Measurements from ENCODE around the gene TAS2R46.
A peak's percentile ranks its signal among the peaks of the same experiment; 100 is the strongest.
"Not testable (repeated sequence)": the region's sequence is repeated elsewhere in the genome, so short reads cannot be mapped to it uniquely, and the experiment has no call there.

Gene TAS2R46

DNA sequence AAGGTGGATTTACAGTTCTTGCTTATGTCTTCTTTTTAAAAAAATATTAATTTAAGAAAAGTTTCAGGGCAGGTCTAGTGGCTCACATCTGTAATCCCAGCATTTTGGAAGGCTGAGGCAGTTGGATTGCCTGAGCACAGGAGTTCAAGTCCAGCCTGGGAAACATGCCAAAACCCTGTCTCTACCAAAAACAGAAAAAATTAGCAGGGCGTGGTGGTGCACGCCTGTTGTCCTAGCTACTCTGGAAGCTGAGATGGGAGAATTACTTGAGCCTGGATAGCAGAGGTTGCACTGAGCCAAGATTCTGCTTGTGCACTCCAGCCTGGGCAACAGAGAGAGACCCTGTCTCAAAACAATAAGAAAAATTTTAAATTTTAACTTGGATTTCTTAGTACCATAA lies 5.4 kb upstream of the TAS2R46 start:
- no peaks in the 10 kb centered on the region for H3K27me3 Mint-ChIP-seq
- no peaks in the 10 kb centered on the region for H3K9me3 Mint-ChIP-seq
- H3K36me3 Mint-ChIP-seq = peaks cover 27% of the 10 kb centered on the region
- H3K4me1 Mint-ChIP-seq = peaks cover 33% of the 10 kb centered on the region
- no peak overlapping the region for H3K27ac Mint-ChIP-seq
- no peak overlapping the region for H3K4me3 Mint-ChIP-seq

DNA sequence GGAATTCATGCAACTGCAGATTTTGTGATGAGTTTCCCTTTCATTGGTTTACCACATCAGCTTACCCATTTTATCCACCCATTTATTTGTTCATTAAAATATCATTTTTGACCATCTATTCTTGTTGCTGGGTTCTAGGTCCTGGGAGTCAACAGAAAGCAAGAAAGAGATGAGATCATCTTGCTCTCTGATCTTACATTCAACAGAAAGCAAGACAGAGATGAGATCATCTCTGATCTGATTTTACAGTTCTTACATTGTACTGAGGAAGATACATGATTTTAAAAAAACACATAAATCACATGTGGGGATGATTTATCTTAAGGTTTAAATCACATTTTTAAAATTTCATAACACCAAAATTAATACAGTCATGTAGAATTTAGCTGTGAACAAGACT lies 2.3 kb downstream of the TAS2R46 start:
- Mint-ChIP-seq H3K36me3 (peaks cover 18% of the 10 kb centered on the region), H3K4me1 (peaks cover 39% of the 10 kb centered on the region), H3K4me3 (no peak overlapping the region), H3K9me3 (no peaks in the 10 kb centered on the region), H3K27me3 (no peaks in the 10 kb centered on the region), H3K27ac (no peak overlapping the region)

DNA sequence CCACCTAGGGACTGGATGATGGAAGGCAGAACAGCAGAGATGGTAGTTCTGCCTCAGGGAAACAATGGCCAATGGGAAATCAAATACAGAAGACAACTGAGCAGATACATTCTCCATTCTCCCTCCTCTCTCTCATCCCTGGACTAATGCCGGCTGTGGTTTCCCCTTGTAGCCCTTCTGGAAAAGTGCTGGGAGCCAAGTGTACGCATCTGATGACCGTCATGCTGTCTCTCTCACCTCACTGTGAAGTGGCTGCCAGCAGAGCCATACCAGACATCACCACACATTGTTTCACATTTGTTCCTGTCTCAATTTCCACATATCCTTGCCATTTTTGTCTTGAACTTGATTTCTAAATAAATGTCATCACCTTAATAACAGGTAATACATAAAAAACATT lies 3.1 kb downstream of the TAS2R46 start:
- Mint-ChIP-seq H3K4me1 (peaks cover 34% of the 10 kb centered on the region), H3K27me3 (no peaks in the 10 kb centered on the region), H3K4me3 (no peak overlapping the region), H3K9me3 (no peaks in the 10 kb centered on the region), H3K27ac (no peak overlapping the region), H3K36me3 (peaks cover 16% of the 10 kb centered on the region)

DNA sequence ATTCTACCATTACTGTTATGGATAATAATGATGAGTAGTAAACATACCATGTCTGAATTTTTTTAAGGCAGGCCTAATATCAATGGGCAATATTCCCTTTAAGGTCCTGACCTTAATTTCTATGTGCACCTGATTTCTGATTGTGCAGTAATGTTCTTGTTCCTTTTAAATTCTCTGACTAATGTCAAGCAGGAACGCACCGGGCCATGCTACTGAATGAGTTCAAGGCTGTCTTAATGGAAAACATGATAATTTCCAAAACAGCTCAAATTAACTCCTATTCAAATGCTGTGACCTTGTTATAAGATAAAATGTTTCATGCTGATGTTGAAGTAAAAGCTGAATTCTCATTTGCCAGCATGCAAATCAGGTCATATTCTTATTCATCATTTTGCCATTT lies 6.8 kb downstream of the TAS2R46 start:
- no peak overlapping the region for H3K4me3 Mint-ChIP-seq
- H3K36me3 Mint-ChIP-seq = peaks cover 32% of the 10 kb centered on the region
- H3K27me3 Mint-ChIP-seq = no peaks in the 10 kb centered on the region
- H3K27ac Mint-ChIP-seq = no peak overlapping the region
- H3K4me1 Mint-ChIP-seq = peaks cover 6% of the 10 kb centered on the region
- H3K9me3 Mint-ChIP-seq = peaks cover 9% of the 10 kb centered on the region

DNA sequence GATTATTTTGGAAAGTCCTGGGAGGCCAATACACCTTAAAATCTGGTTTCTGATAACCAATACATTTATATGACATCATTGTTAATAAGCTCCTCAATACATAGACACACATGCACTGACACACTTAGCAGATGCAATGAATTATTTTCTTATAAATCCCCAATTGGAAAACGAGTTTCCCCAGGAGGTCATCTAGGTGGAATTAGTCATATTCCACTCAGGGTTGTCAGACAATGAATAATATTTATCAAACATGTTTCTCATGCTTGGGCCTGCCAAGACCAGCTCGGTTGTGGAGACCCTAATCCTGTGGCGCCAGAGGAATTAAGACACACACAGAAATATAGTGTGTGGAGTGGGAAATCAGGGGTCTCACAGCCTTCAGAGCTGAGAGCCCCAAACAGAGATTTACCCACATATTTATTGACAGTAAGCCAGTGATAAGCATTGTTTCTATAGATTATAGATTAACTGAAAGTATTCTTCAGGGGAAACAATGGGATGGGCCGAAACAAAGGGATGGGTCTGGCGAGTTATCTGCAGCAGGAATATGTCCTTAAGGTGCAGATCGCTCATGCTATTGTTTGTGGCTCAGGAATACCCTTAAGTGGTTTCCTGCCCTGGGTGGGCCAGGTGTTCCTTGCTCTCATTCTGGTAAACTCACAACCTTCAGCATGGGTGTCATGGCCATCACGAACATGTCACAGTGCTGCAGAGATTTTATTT lies 12.1 kb downstream of the TAS2R46 start:
- not testable (repeated sequence) for H3K27ac Mint-ChIP-seq, H3K27me3 Mint-ChIP-seq, H3K4me3 Mint-ChIP-seq
- Mint-ChIP-seq H3K36me3 (peaks cover 45% of the 10 kb centered on the region), H3K4me1 (peaks cover 17% of the 10 kb centered on the region), H3K9me3 (peaks cover 14% of the 10 kb centered on the region)

DNA sequence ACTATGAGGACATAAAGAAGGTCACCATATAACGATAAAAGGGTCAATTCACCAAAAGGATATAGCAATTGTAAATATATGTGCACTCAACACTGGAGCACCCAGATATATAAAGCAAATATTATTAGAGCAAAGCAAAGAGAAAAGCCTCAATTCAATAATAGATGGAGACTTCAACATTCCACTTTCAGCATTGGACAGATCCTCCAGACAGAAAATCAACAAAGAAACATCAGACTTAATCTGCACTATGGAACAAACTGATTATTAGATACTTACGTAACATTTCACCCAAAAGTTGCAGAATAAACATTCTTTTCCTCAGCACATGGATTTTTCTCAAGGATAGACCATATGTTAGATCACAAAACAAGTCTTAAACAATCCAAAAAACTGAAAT lies 20.7 kb downstream of the TAS2R46 start:
- H3K4me1 Mint-ChIP-seq = peaks cover 35% of the 10 kb centered on the region
- not testable (repeated sequence) for H3K27ac Mint-ChIP-seq, H3K27me3 Mint-ChIP-seq, H3K4me3 Mint-ChIP-seq, H3K9me3 Mint-ChIP-seq
- peaks cover 46% of the 10 kb centered on the region for H3K36me3 Mint-ChIP-seq

DNA sequence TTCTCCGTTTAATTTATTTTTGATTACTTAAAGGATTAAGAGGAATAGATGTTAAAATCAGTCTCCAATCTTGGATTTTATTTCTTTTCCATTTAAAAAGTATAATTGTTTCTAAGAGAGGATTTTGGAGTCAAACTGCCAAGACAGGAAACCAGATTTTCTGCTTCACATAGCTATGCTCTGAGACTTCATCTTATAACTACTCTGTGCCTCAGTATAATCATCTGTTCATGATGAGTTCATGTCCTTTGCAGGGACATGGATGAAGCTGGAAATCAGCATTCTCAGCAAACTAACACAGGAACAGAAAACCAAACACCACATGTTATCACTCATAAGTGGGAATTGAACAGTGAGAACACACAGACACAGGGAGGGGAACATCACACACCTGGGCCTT lies 21.9 kb downstream of the TAS2R46 start:
- H3K36me3 Mint-ChIP-seq = peaks cover 44% of the 10 kb centered on the region
- peaks cover 34% of the 10 kb centered on the region for H3K4me1 Mint-ChIP-seq
- no peak overlapping the region for H3K27ac Mint-ChIP-seq
- no peak overlapping the region for H3K4me3 Mint-ChIP-seq
- H3K27me3 Mint-ChIP-seq = no peaks in the 10 kb centered on the region
- H3K9me3 Mint-ChIP-seq = no peaks in the 10 kb centered on the region

DNA sequence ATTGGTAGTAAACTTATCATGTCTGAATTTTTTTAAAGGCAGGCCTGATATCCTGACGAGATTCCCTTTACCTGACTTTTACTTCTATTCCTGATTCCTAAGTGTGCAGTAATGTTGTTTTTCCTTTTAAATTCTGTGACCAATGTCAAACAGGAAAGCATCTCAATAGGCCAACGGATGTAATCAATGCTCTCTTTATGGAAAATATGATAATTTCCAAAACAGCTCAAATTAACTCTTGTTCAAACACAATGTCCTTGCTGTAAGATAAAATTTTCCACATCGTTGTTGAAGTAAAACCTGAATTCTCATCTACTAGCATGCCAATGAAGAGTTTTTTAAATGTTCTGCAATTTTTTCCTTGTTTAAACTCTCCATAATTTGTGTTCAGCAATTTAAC lies 22.9 kb downstream of the TAS2R46 start:
- H3K27ac Mint-ChIP-seq = no peak overlapping the region
- H3K4me3 Mint-ChIP-seq = no peak overlapping the region
- peaks cover 38% of the 10 kb centered on the region for H3K36me3 Mint-ChIP-seq

DNA sequence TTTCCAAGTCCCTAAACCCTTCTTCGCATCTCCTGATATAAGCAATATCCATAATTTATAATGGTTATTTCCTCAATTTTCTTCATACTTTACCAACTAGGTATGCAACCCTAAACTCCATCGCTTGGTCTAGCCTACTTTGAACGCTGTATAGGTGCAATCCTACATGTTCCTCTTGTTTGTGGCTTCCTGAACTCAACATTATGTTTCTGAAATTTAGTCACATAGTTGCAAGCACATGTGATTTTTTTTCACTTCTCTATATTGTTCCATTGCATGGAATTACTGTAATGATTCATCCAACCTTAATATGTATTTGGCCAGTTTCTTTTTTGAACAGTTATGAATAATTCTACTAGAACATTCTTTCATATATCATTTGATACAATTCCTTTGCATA lies 28.1 kb downstream of the TAS2R46 start:
- H3K27ac Mint-ChIP-seq, H3K9me3 Mint-ChIP-seq, H3K4me1 Mint-ChIP-seq, H3K4me3 Mint-ChIP-seq, H3K27me3 Mint-ChIP-seq: not testable (repeated sequence)
- peaks cover 26% of the 10 kb centered on the region for H3K36me3 Mint-ChIP-seq

More for the DNA sequence above, 22.9 kb downstream of the TAS2R46 start:
- no peaks in the 10 kb centered on the region for H3K27me3 Mint-ChIP-seq
- H3K4me1 Mint-ChIP-seq = peaks cover 33% of the 10 kb centered on the region
- H3K9me3 Mint-ChIP-seq = no peaks in the 10 kb centered on the region

DNA sequence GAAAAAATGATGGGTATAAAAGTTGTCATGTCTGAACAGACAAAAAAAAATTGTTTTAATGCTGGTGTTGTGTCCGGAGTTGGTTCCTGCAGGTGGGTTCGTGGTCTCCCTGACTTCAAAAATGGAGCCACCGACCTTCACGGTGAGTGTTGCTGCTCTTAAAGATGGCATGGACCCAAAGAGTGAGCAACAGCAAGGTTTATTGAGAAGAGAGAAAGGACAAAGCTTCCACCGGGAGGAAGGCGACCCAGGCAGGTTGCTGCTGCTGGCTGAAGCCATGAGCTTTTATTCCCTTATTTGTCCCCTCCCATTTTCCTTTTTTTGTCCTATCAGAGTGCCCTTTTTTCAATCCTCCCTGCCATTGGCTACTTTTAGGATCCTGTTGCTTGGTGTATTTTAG lies 30.8 kb downstream of the TAS2R46 start, which contains the start of gene TAS2R31:
Gene TAS2R31, minus strand, starts transcription at position 101 of the 400 bp plus-strand sequence. Its CDS starts 72 bp downstream, at position 29.
- Mint-ChIP-seq H3K27me3 (no peaks in the 10 kb centered on the region), H3K27ac (no peak within 1 kb of the TSS), H3K4me1 (peaks cover 4% of the 10 kb centered on the region), H3K36me3 (peaks cover 29% of the 10 kb centered on the region), H3K4me3 (no peak within 1 kb of the TSS), H3K9me3 (no peaks in the 10 kb centered on the region)

DNA sequence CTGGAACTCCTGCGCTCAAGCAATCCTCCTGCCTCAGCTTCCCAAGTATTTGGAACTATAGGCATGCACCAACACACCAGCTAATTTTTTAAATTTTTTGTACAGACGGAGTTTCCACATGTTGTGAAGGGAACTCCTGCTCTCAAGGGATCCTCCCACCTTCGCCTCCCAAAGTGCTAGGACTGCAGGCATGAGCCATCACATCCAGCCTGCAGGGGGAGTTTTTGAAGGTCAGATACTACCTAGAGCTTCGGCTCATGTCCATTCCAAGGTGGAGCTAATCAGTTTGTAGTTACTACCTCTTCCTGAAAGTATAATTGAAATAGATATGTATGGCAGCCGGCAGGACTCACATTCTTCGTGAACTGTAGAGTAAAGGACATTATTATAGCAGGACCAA lies 36.0 kb downstream of the TAS2R46 start:
- no peaks in the 10 kb centered on the region for H3K9me3 Mint-ChIP-seq
- no peaks in the 10 kb centered on the region for H3K27me3 Mint-ChIP-seq
- peaks cover 28% of the 10 kb centered on the region for H3K36me3 Mint-ChIP-seq
- H3K4me3 Mint-ChIP-seq = no peak overlapping the region
- H3K27ac Mint-ChIP-seq = no peak overlapping the region
- H3K4me1 Mint-ChIP-seq = peaks cover 7% of the 10 kb centered on the region

DNA sequence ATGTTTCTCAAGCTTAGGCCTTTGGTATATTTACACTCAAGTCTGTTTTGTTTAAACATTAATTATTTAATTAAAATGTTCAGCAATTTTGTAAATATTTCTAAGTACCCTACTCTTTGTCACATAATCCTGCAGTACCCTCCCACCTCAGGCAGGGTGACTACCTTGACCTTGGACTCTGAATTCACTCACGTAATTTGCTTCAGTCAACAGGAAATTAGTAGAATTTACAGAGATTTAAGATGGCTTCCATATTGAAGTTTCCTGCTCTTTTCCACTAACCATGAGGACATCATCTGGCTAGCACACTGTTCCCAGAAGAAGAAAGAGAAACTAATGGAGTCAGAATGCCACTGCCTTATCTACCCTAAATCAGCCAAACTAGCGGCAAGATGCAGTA lies 38.7 kb downstream of the TAS2R46 start:
- H3K27ac Mint-ChIP-seq = no peak overlapping the region
- H3K36me3 Mint-ChIP-seq = peaks cover 22% of the 10 kb centered on the region
- H3K27me3 Mint-ChIP-seq = no peaks in the 10 kb centered on the region

DNA sequence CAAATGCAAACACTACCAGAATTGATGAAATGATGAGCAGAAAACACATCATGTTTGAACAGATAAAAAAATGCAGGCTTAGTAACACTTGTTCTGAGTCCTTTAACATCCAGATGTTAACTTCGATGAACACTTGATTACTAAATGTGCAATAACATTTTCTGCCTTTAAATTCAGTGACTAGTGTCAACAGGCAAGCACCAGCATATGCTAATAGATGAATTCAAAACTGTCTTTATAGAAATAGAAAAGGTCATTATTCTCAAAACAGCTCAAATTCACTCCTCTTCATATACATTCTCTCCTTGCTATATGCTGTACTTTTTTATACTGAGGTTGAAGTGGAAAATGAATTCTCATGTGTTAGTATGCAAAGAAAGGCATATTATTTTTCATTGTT lies 39.6 kb downstream of the TAS2R46 start, which contains the start of gene TAS2R19:
Gene TAS2R19, minus strand, starts transcription at position 101 of the 400 bp plus-strand sequence. Its CDS starts 49 bp downstream, at position 52.
- Mint-ChIP-seq H3K27ac (peak within 1 kb of the TSS; percentile 26), H3K36me3 (peaks cover 22% of the 10 kb centered on the region), H3K4me3 (no peak within 1 kb of the TSS), H3K9me3 (no peaks in the 10 kb centered on the region), H3K4me1 (peaks cover 7% of the 10 kb centered on the region), H3K27me3 (no peaks in the 10 kb centered on the region)

More for the DNA sequence above, 38.7 kb downstream of the TAS2R46 start:
- no peak overlapping the region for H3K4me3 Mint-ChIP-seq
- peaks cover 7% of the 10 kb centered on the region for H3K4me1 Mint-ChIP-seq
- no peaks in the 10 kb centered on the region for H3K9me3 Mint-ChIP-seq

DNA sequence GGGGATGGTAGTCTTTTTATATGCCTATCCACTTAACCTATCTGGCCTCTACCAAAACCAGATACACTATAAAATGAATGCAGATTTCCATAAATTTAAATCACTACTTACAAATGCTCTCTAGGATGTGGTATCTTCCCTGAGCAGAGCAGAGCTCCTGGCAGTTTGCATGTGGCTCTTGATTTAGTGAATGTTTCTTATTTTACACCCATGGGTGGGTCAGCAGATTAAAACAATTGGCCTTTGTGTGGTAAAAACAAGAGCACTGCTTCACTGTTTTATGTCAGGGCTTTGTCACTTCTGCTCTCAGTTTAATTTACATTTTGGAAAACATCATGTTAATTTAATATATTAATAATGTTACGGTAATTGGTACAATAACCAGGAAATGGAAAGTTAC lies 45.2 kb downstream of the TAS2R46 start:
- H3K27ac Mint-ChIP-seq = no peak overlapping the region
- no peaks in the 10 kb centered on the region for H3K9me3 Mint-ChIP-seq
- no peaks in the 10 kb centered on the region for H3K27me3 Mint-ChIP-seq
- peaks cover 15% of the 10 kb centered on the region for H3K36me3 Mint-ChIP-seq
- H3K4me1 Mint-ChIP-seq = peaks cover 18% of the 10 kb centered on the region
- H3K4me3 Mint-ChIP-seq = no peak overlapping the region

DNA sequence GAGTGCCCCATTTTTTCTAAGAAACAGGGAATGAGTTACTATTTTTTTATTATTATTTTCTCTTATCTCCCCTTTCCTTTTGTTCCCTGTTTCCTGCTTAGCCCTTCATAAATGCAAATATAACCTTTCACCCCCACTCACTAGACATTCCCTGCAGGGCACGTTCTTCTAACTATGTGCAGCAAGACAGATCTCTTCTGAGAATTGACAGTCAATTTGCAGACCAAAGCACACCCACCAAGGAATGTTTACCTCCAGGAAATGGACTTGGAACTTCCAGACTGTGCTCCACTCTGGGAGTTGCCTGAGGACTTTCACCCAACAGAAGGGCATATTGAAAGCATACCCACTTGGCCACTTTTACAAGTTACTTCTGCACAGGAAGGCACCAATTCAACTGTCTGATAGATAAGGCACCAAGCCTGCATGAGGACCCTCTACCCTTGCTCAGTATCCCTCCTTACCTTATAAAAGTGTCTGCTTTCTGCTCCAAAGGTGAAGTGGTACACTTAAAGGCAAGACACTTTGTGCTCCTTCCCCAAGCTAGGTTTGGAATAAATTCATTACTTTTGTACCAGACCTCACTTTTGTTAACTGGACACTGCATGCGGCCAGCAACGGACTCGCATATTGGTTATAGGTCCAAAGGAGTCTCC lies 46.2 kb downstream of the TAS2R46 start:
- no peak overlapping the region for H3K27ac Mint-ChIP-seq
- H3K36me3 Mint-ChIP-seq = peaks cover 14% of the 10 kb centered on the region
- no peak overlapping the region for H3K4me3 Mint-ChIP-seq
- H3K4me1 Mint-ChIP-seq = peaks cover 14% of the 10 kb centered on the region
- H3K27me3 Mint-ChIP-seq = no peaks in the 10 kb centered on the region
- H3K9me3 Mint-ChIP-seq = no peaks in the 10 kb centered on the region

DNA sequence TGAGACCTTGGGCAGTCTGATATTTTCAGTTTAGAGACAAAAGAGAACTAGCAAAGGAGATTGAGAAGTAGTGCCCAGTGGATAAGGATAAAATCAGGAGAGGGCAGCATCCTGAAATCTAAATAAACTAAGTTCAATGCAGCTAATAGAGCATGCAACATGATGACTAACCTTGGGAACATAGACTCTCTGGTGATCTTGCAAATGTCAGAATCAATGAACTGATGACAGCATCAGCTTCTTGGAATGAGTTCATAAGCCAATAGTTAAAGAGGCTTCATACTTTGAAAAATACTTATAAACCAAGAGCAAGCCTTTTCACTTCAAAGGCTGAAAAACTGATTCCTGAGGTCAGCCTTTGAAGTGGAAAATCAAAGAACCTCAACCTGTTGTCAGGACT lies 47.9 kb downstream of the TAS2R46 start:
- H3K9me3 Mint-ChIP-seq = no peaks in the 10 kb centered on the region
- no peak overlapping the region for H3K27ac Mint-ChIP-seq
- peaks cover 13% of the 10 kb centered on the region for H3K36me3 Mint-ChIP-seq
- H3K4me3 Mint-ChIP-seq = no peak overlapping the region
- no peaks in the 10 kb centered on the region for H3K27me3 Mint-ChIP-seq
- H3K4me1 Mint-ChIP-seq = peaks cover 14% of the 10 kb centered on the region

Data from activated naive CD4-positive, alpha-beta T cell treated with anti-CD3 and anti-CD28 coated beads, Interleukin-2, amount 50 U/mL, for 24 hours (primary cell).